ENCODE measurements around the gene TRIM33. TPM values are rescaled to one million over a fixed set of nuclear protein-coding genes. Genes with fewer than 3 reads are reported as not detected.

TRIM33 gene
- total RNA-seq, 1 experiment from 2014 or later = 44.5 TPM

- H3K4me3 Mint-ChIP-seq = no peak overlapping the region
- H3K9me3 Mint-ChIP-seq = peaks cover 8% of the 10 kb centered on the region
- H3K27me3 Mint-ChIP-seq (ENCODE audit: low read depth) = no peaks in the 10 kb centered on the region; the same call in 1 of the 2 replicates
- no peak overlapping the region for H3K27ac Mint-ChIP-seq
- TF ChIP-seq NR1H2 (CRISPR knock-in tag; IDR thresholded peaks at IDR 0.05) (no peak), ZNF423 (CRISPR knock-in tag; IDR thresholded peaks at IDR 0.05) (no peak), CREB1 (CRISPR knock-in tag; IDR thresholded peaks at IDR 0.05) (no peak), E2F4 (CRISPR knock-in tag; IDR thresholded peaks at IDR 0.05; ENCODE audit: borderline replicate concordance, low read depth) (no peak), FOXK1 (CRISPR knock-in tag; IDR thresholded peaks at IDR 0.05) (no peak), ZNF317 (CRISPR knock-in tag; IDR thresholded peaks at IDR 0.05; ENCODE audit: borderline replicate concordance, low read depth) (no peak), RELA (CRISPR knock-in tag; IDR thresholded peaks at IDR 0.05; ENCODE audit: borderline replicate concordance) (no peak), FOXP1 (CRISPR knock-in tag; IDR thresholded peaks at IDR 0.05; ENCODE audit: borderline replicate concordance) (no peak), ATF2 (CRISPR knock-in tag; IDR thresholded peaks at IDR 0.05; ENCODE audit: borderline replicate concordance, low read depth) (no peak), MYBL2 (CRISPR knock-in tag; IDR thresholded peaks at IDR 0.05) (no peak), HMGA2 (CRISPR knock-in tag; IDR thresholded peaks at IDR 0.05) (no peak), HMGXB4 (CRISPR knock-in tag; IDR thresholded peaks at IDR 0.05) (no peak)
- no peak for DNase-seq (ENCODE audit: low spot score)
- ChIA-PET POLR2A (no interaction called here), CTCF (no interaction called here)
- H3K36me3 Mint-ChIP-seq = no peaks in the 10 kb centered on the region
- no peaks in the 10 kb centered on the region for H3K4me1 Mint-ChIP-seq
- ATAC-seq = no peak
These were observed 29.3 kb upstream of the TRIM33 start for GRCh38 chr1:114540272-114540671.

GRCh38 chr1:114536043-114536442, 25.0 kb upstream of the TRIM33 start:
- Mint-ChIP-seq H3K9me3 (peaks cover 8% of the 10 kb centered on the region), H3K27ac (no peak overlapping the region), H3K4me3 (no peak overlapping the region), H3K27me3 (ENCODE audit: low read depth) (no peaks in the 10 kb centered on the region), H3K36me3 (no peaks in the 10 kb centered on the region), H3K4me1 (no peaks in the 10 kb centered on the region)
- ATAC-seq (no peak), DNase-seq (ENCODE audit: low spot score) (no peak)
- CTCF ChIA-PET = no interaction called here
- POLR2A ChIA-PET = no interaction called here
- TF ChIP-seq GABPB1 (CRISPR knock-in tag; IDR thresholded peaks at IDR 0.05) = no peak
- no peak for TF ChIP-seq ZNF281 (CRISPR knock-in tag; IDR thresholded peaks at IDR 0.05)
- TF ChIP-seq HMGXB4 (CRISPR knock-in tag; IDR thresholded peaks at IDR 0.05) = no peak
- TF ChIP-seq ZNF263 (CRISPR knock-in tag; IDR thresholded peaks at IDR 0.05; ENCODE audit: low read depth) = no peak
- TF ChIP-seq RELA (CRISPR knock-in tag; IDR thresholded peaks at IDR 0.05; ENCODE audit: borderline replicate concordance) = no peak
- no peak for TF ChIP-seq FOXP4 (CRISPR knock-in tag; IDR thresholded peaks at IDR 0.05)
- TF ChIP-seq AR (CRISPR knock-in tag; IDR thresholded peaks at IDR 0.05) = no peak
- TF ChIP-seq TEAD1 (CRISPR knock-in tag; IDR thresholded peaks at IDR 0.05) = no peak
- no peak for TF ChIP-seq ZSCAN18 (CRISPR knock-in tag; IDR thresholded peaks at IDR 0.05)
- TF ChIP-seq ZNF121 (CRISPR knock-in tag; IDR thresholded peaks at IDR 0.05) = no peak
